BLaER1 (cell line): ENCODE measurements around the gene FAM131C.

Source experiments
- H3K27ac ChIP-seq: shearing (Covaris generic); formaldehyde crosslinking; 2 replicates; pipeline ENCODE4 v1.8.1; 2022
- H3K27me3 ChIP-seq: shearing (Covaris generic); formaldehyde crosslinking; 2 replicates; pipeline ENCODE4 v1.8.1; 2022
- H3K36me3 ChIP-seq: shearing (Covaris generic); formaldehyde crosslinking; 2 replicates; pipeline ENCODE4 v1.8.1; 2022
- H3K4me1 ChIP-seq: shearing (Covaris generic); formaldehyde crosslinking; 2 replicates; pipeline ENCODE4 v1.8.1; 2022
- H3K4me2 ChIP-seq: shearing (Covaris generic); formaldehyde crosslinking; 2 replicates; pipeline ENCODE4 v1.8.1; 2022
- H3K4me3 ChIP-seq: shearing (Covaris generic); formaldehyde crosslinking; 2 replicates; pipeline ENCODE4 v1.8.1; 2022
- H3K9ac ChIP-seq: shearing (Covaris generic); formaldehyde crosslinking; 2 replicates; pipeline ENCODE4 v1.8.1; 2022
- H3K9me3 ChIP-seq: shearing (Covaris generic); formaldehyde crosslinking; 2 replicates; pipeline ENCODE4 v1.8.1; 2022
- H4K20me1 ChIP-seq: shearing (Covaris generic); formaldehyde crosslinking; 2 replicates; pipeline ENCODE4 v1.8.1; 2022
- Cebpa-rat ChIP-seq: shearing (Covaris generic); IDR thresholded peaks from 2 replicates; pipeline ENCODE4 v1.8.1; 2022

Gene FAM131C

GRCh38 chr1:16013220-16013907, 60.1 kb downstream of the FAM131C start:
- Histone ChIP-seq H3K27me3 (no peaks in the 10 kb centered on the region), H4K20me1 (no peaks in the 10 kb centered on the region), H3K4me2 (peak overlapping the region; percentile 92), H3K27ac (peak overlapping the region; percentile 87), H3K9ac (peak overlapping the region; percentile 76), H3K36me3 (no peaks in the 10 kb centered on the region), H3K9me3 (no peaks in the 10 kb centered on the region), H3K4me1 (peaks cover 90% of the 10 kb centered on the region), H3K4me3 (peak overlapping the region; percentile 64)
- TF ChIP-seq Cebpa-rat = no peak

- Histone ChIP-seq H3K9me3 (no peaks in the 10 kb centered on the region), H3K36me3 (no peaks in the 10 kb centered on the region), H4K20me1 (no peaks in the 10 kb centered on the region), H3K4me2 (peak overlapping the region; percentile 92), H3K9ac (peak overlapping the region; percentile 76), H3K4me1 (peaks cover 87% of the 10 kb centered on the region), H3K27ac (peak overlapping the region; percentile 87), H3K4me3 (peak overlapping the region; percentile 64), H3K27me3 (no peaks in the 10 kb centered on the region)
- TF ChIP-seq Cebpa-rat = 0 out of 2 replicates have a peak, but pooled peaks have one; percentile 39
Measured at GRCh38 chr1:16012590-16013219, 60.7 kb downstream of the FAM131C start.

GRCh38 chr1:16011936-16012589, 61.4 kb downstream of the FAM131C start:
- Histone ChIP-seq H3K4me2 (peak overlapping the region; percentile 92), H3K4me1 (peaks cover 87% of the 10 kb centered on the region), H3K36me3 (no peaks in the 10 kb centered on the region), H3K9me3 (no peaks in the 10 kb centered on the region), H3K4me3 (peak overlapping the region; percentile 64; the same call in 1 of the 2 replicates), H3K9ac (peak overlapping the region; percentile 76; the same call in 1 of the 2 replicates), H4K20me1 (no peaks in the 10 kb centered on the region), H3K27ac (peak overlapping the region; percentile 87), H3K27me3 (no peaks in the 10 kb centered on the region)
- TF ChIP-seq Cebpa-rat = no peak

- Histone ChIP-seq H3K9me3 (no peaks in the 10 kb centered on the region), H3K27ac (no peak overlapping the region), H4K20me1 (no peaks in the 10 kb centered on the region), H3K4me1 (peaks cover 87% of the 10 kb centered on the region), H3K27me3 (no peaks in the 10 kb centered on the region), H3K4me3 (no peak overlapping the region), H3K4me2 (no peak overlapping the region), H3K9ac (no peak overlapping the region), H3K36me3 (no peaks in the 10 kb centered on the region)
- no peak for TF ChIP-seq Cebpa-rat
Measured at GRCh38 chr1:16010837-16011236, 62.6 kb downstream of the FAM131C start.

GRCh38 chr1:16009678-16010077, 63.8 kb downstream of the FAM131C start:
- no peak overlapping the region for H3K9ac ChIP-seq
- no peaks in the 10 kb centered on the region for H3K27me3 ChIP-seq
- no peak for TF ChIP-seq Cebpa-rat
- H3K4me3 ChIP-seq = no peak overlapping the region
- H3K36me3 ChIP-seq = no peaks in the 10 kb centered on the region
- peaks cover 87% of the 10 kb centered on the region for H3K4me1 ChIP-seq
- H4K20me1 ChIP-seq = no peaks in the 10 kb centered on the region
- no peak overlapping the region for H3K4me2 ChIP-seq
- H3K27ac ChIP-seq = no peak overlapping the region
- no peaks in the 10 kb centered on the region for H3K9me3 ChIP-seq

GRCh38 chr1:16009030-16009460, 64.4 kb downstream of the FAM131C start:
- H3K4me3 ChIP-seq = no peak overlapping the region
- H3K27me3 ChIP-seq = no peaks in the 10 kb centered on the region
- no peaks in the 10 kb centered on the region for H3K9me3 ChIP-seq
- H3K27ac ChIP-seq = no peak overlapping the region
- no peaks in the 10 kb centered on the region for H4K20me1 ChIP-seq
- H3K36me3 ChIP-seq = no peaks in the 10 kb centered on the region
- no peak for TF ChIP-seq Cebpa-rat
- no peak overlapping the region for H3K4me2 ChIP-seq
- H3K9ac ChIP-seq = no peak overlapping the region
- H3K4me1 ChIP-seq = peaks cover 87% of the 10 kb centered on the region
